Measurements from ENCODE around the gene MAP3K14. TPM values are rescaled to one million over a fixed set of nuclear protein-coding genes. Genes with fewer than 3 reads are reported as not detected.

Gene MAP3K14
- total and polyA plus RNA-seq, 2 of the 4 experiments (the other 2 are of a cell fraction), result 4.1 to 21.7 TPM

DNA sequence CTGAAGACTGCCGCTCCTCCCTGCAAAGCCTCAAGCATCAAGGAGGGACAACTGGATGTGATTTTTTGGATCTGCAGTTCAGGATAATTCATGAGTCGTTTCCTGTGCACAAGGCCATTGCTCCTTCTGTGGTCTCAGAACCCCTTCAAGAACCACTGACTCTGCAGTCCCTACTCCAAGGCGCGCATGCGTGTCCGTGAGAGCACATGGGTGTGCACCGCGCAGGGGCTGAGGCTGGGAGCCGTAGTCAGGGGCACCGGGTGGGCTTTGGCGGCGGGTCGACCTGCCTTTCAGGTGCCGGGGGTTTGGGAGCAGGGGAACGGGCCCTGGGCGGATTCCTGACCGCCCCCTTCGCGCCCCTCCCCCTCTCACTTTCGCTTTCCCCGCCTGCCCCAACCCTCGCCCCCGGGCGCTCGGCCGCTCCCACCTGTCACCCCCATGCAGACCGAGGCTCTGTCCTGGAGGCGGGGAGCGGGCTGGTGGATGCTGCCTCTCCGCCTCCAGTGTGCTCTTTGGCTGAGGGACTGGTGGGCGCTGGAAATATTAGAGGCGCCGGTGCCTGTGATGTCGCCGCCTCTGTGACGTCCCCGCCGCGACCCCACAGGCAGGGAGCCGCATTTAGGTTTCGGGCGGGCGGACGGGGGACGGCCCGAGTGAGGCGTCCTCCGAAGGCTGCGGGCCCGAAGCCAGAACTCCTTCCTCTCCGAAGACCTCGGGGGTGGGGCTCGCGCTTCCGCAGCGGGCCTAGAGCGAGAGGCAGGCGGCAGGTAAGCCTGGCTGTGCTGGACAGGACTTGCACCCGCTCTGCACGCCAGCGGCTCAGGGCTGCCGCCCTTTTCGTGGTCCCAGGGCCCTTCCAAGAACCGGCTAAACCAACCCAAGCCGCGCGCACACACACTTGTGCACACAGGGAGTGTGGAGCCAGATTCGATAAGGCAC is 55.0 kb downstream of the MAP3K14 start, which contains the start of gene SPATA32:
SPATA32 (minus strand) TSS at position 518 of the 939 bp plus-strand sequence; CDS start at position 440, 78 bp downstream.
- ATAC-seq (ENCODE audit: low read depth), result peak; percentile 9
- H3K9ac ChIP-seq (ENCODE audit: low read depth, low read length), result peak within 1 kb of the TSS; percentile 19; the same call in 1 of the 2 replicates
- WGBS, 2 experiments (ENCODE audit: extremely low coverage in 2 of 2, insufficient read length in 1 of 2), result 21% methylated on average over 18 of the region's 68 CpGs; no CpG with 5 or more reads in 1 of the 2 experiments
- H4K8ac ChIP-seq (ENCODE audit: low read depth in 2 of 2, low read length in 2 of 2), result peak within 1 kb of the TSS in 1 of 2 experiments; percentile 35; a peak in 1 of 4 replicates
- peak within 1 kb of the TSS; percentile 51 for H3K4me3 ChIP-seq (ENCODE audit: insufficient read depth, low read depth, low read length)
- no peak within 1 kb of the TSS for H3K18ac ChIP-seq (ENCODE audit: low read depth, low read length)
- no peak within 1 kb of the TSS for H2BK120ac ChIP-seq (ENCODE audit: low read depth, low read length)
- no peaks in the 10 kb centered on the region for H3K9me3 ChIP-seq (ENCODE audit: control insufficient read depth, insufficient read depth, low read length)
- peaks cover 27% of the 10 kb centered on the region for H3K4me1 ChIP-seq (ENCODE audit: control insufficient read depth, insufficient read depth, low read length)
- peaks cover 29% of the 10 kb centered on the region for H3K36me3 ChIP-seq (ENCODE audit: control insufficient read depth, insufficient read depth, low read length)
- peak within 1 kb of the TSS; percentile 30; the same call in 1 of the 2 replicates for H3K4ac ChIP-seq (ENCODE audit: low read depth, low read length)
- peak; percentile 29 for DNase-seq
- no peak within 1 kb of the TSS for H2BK5ac ChIP-seq (ENCODE audit: low read depth, low read length, poor library complexity, severe bottlenecking)
- no peak within 1 kb of the TSS for H4K91ac ChIP-seq (ENCODE audit: insufficient read depth, low read depth, low read length)
- no peak within 1 kb of the TSS for H3K56ac ChIP-seq (ENCODE audit: extremely low read depth, insufficient read depth, low read length)
- H3K23ac ChIP-seq (ENCODE audit: low read depth, low read length), result peak within 1 kb of the TSS; percentile 80
- H2AFZ ChIP-seq (replicated peaks; ENCODE audit: low read length, poor library complexity), result peak within 1 kb of the TSS; percentile 85
- H4K20me1 ChIP-seq (ENCODE audit: insufficient read depth, low read length), result peaks cover 12% of the 10 kb centered on the region
- TF ChIP-seq CHD1 (IDR thresholded peaks at IDR 0.05; ENCODE audit: low read depth, low read length), result no peak
- no peak for TF ChIP-seq SMC3 (IDR thresholded peaks at IDR 0.05; ENCODE audit: low read depth, low read length)
- TF ChIP-seq MAFK (IDR thresholded peaks at IDR 0.05; ENCODE audit: low read depth, low read length), result no peak
- no peak for TF ChIP-seq MAZ (IDR thresholded peaks at IDR 0.05; ENCODE audit: borderline replicate concordance, low read depth, low read length)
- no peak for TF ChIP-seq RCOR1 (IDR thresholded peaks at IDR 0.05; ENCODE audit: insufficient replicate concordance, low read length)
- TF ChIP-seq BHLHE40 (IDR thresholded peaks at IDR 0.05; ENCODE audit: low read depth, low read length), result no peak
- TF ChIP-seq, protein P1, sequence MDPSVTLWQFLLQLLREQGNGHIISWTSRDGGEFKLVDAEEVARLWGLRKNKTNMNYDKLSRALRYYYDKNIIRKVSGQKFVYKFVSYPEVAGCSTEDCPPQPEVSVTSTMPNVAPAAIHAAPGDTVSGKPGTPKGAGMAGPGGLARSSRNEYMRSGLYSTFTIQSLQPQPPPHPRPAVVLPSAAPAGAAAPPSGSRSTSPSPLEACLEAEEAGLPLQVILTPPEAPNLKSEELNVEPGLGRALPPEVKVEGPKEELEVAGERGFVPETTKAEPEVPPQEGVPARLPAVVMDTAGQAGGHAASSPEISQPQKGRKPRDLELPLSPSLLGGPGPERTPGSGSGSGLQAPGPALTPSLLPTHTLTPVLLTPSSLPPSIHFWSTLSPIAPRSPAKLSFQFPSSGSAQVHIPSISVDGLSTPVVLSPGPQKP (IDR thresholded peaks at IDR 0.05; ENCODE audit: borderline replicate concordance, low read depth, low read length), result no peak
- TF ChIP-seq CEBPB (IDR thresholded peaks at IDR 0.05; ENCODE audit: low read depth, low read length), result no peak
- TF ChIP-seq, protein P2, sequence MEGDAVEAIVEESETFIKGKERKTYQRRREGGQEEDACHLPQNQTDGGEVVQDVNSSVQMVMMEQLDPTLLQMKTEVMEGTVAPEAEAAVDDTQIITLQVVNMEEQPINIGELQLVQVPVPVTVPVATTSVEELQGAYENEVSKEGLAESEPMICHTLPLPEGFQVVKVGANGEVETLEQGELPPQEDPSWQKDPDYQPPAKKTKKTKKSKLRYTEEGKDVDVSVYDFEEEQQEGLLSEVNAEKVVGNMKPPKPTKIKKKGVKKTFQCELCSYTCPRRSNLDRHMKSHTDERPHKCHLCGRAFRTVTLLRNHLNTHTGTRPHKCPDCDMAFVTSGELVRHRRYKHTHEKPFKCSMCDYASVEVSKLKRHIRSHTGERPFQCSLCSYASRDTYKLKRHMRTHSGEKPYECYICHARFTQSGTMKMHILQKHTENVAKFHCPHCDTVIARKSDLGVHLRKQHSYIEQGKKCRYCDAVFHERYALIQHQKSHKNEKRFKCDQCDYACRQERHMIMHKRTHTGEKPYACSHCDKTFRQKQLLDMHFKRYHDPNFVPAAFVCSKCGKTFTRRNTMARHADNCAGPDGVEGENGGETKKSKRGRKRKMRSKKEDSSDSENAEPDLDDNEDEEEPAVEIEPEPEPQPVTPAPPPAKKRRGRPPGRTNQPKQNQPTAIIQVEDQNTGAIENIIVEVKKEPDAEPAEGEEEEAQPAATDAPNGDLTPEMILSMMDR (conservative IDR thresholded peaks at IDR 0.05; ENCODE audit: low read depth, low read length), result no peak
- TF ChIP-seq, protein P3, sequence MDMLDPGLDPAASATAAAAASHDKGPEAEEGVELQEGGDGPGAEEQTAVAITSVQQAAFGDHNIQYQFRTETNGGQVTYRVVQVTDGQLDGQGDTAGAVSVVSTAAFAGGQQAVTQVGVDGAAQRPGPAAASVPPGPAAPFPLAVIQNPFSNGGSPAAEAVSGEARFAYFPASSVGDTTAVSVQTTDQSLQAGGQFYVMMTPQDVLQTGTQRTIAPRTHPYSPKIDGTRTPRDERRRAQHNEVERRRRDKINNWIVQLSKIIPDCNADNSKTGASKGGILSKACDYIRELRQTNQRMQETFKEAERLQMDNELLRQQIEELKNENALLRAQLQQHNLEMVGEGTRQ (IDR thresholded peaks at IDR 0.05; ENCODE audit: low read depth, low read length), result no peak
- no peak within 1 kb of the TSS for H2BK15ac ChIP-seq (ENCODE audit: low read depth, low read length)
- BruUV-seq (replicated peaks), result no TSS peak
- POLR2A ChIA-PET (ENCODE audit: unreplicated experiment), result no interaction called here
- no peaks in the 10 kb centered on the region; a peak in 1 of 4 replicates for H3K79me1 ChIP-seq (ENCODE audit: low read depth in 1 of 2, low read length in 2 of 2)
- intact Hi-C loops (cut with micrococcal nuclease), result no loop called here
- CTCF ChIA-PET, result interaction anchor here (0.6 kb wide), 1 partner anchor 121 kb away, joined by 5 read pairs; no protein-coding TSS in a partner anchor
- H2BK20ac ChIP-seq (ENCODE audit: low read depth, low read length), result no peak within 1 kb of the TSS
- H3K27ac ChIP-seq (ENCODE audit: insufficient read depth, low read length), result no peak within 1 kb of the TSS; the same call in 1 of the 2 replicates
- 0 out of 2 replicates have a peak within 1 kb of the TSS, but pooled peaks have one; percentile 35 for H3K14ac ChIP-seq (replicated peaks; ENCODE audit: low read depth, low read length)
- peak within 1 kb of the TSS; percentile 77 for H3K4me2 ChIP-seq (ENCODE audit: low read depth, low read length)
- peaks cover 3% of the 10 kb centered on the region; the same call in 1 of the 2 replicates for H3K9me1 ChIP-seq (ENCODE audit: insufficient read depth, low read length)
- peak within 1 kb of the TSS; percentile 79 for H2AK9ac ChIP-seq (replicated peaks; ENCODE audit: low read depth, low read length, poor library complexity)
- in situ Hi-C loops (cut with MboI; ENCODE audit: low sequenced_read_pairs), result no loop called here
- dilution Hi-C loops (cut with HindIII; ENCODE audit: low sequenced_read_pairs, unreplicated experiment), result no loop called here
- peak within 1 kb of the TSS; percentile 40 for H4K5ac ChIP-seq (ENCODE audit: low read depth, low read length)
- no peaks in the 10 kb centered on the region for H3K27me3 ChIP-seq (ENCODE audit: control insufficient read depth, insufficient read depth, low read length)
- peak within 1 kb of the TSS; percentile 24 for H2AK5ac ChIP-seq (ENCODE audit: low read depth, low read length)
